ENCODE data around the gene LASP1.

DNA sequence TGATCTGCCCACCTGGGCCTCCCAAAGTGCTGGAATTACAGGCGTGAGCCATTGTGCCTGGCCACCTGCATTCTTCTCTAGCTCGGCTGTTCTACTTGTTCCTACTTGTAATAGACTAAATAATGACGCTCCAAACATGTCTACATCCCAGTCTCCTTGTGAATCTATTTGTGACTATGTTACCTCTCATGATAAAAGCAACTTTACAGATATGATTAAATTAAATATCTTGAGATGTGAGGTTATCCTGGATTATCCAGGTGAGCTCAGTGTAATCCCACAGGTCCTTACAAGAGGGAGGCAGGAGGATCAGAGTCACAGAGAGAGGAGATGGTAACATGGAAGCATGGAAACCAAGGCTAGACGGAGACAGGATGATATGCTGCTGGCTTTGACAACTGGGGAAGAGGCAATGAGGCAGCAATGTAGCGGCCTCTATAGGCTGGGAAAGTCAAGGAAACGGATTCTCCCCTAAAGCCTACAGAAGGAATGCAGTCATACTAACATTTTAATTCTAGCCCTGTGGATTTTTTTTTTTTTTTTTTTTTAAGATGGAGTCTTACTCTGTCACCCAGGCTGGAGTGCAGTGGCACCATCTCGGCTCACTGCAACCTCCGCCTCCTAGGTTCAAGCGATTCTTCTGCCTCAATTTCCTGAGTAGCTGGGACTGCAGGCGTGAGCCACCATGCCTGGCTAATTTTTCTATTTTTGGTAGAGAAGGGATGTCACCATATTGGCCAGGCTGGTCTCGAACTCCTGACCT lies 5.0 kb upstream of the LASP1 start:
- no peak for TF ChIP-seq EZH2 (IDR thresholded peaks at IDR 0.05; ENCODE audit: low read length, unreplicated experiment)
- no peak for TF ChIP-seq CTCF (conservative IDR thresholded peaks at IDR 0.05; ENCODE audit: low read depth, low read length)
